SH-SY5Y (cell line): Measurements from ENCODE around the gene GPR32.

Experiments used
- GATA2 ChIP-seq: IDR thresholded peaks from 2 replicates; pipeline ENCODE4 v1.6.1; 2011; ENCODE audit warnings: mild to moderate bottlenecking, low read depth, low read length
- GATA3 ChIP-seq: IDR thresholded peaks from 2 replicates; pipeline ENCODE4 v1.6.1; 2011; ENCODE audit warnings: low read depth, mild to moderate bottlenecking, low read length, moderate library complexity

The GPR32 gene

GRCh38 chr19:50739132-50739913 is 30.9 kb upstream of the GPR32 start:
- TF ChIP-seq GATA2, result no peak
- TF ChIP-seq GATA3, result no peak

GRCh38 chr19:50739914-50740426 is 30.3 kb upstream of the GPR32 start:
- no peak for TF ChIP-seq GATA2

- TF ChIP-seq GATA3 (no peak), GATA2 (no peak)
Observed at GRCh38 chr19:50741179-50741933, 28.9 kb upstream of the GPR32 start.

GRCh38 chr19:50743537-50743936 is 26.7 kb upstream of the GPR32 start:
- TF ChIP-seq GATA2 (no peak), GATA3 (no peak)

- no peak for TF ChIP-seq GATA3
- TF ChIP-seq GATA2, result no peak
Observed at GRCh38 chr19:50745221-50745620, 25.0 kb upstream of the GPR32 start.

GRCh38 chr19:50749490-50749889 is 20.8 kb upstream of the GPR32 start:
- no peak for TF ChIP-seq GATA3
- no peak for TF ChIP-seq GATA2

- TF ChIP-seq GATA2, result no peak
- TF ChIP-seq GATA3, result no peak
Observed at GRCh38 chr19:50750010-50750409, 20.3 kb upstream of the GPR32 start.

- TF ChIP-seq GATA3, result no peak
- TF ChIP-seq GATA2, result no peak
Observed at GRCh38 chr19:50753879-50754278, 16.4 kb upstream of the GPR32 start.

GRCh38 chr19:50759886-50760285 is 10.4 kb upstream of the GPR32 start:
- TF ChIP-seq GATA3 (no peak), GATA2 (no peak)

GRCh38 chr19:50764409-50764808 is 5.9 kb upstream of the GPR32 start:
- TF ChIP-seq GATA3 (no peak), GATA2 (no peak)

GRCh38 chr19:50768277-50768676 is 2.0 kb upstream of the GPR32 start:
- TF ChIP-seq GATA3, result no peak
- no peak for TF ChIP-seq GATA2

- no peak for TF ChIP-seq GATA3
- TF ChIP-seq GATA2, result no peak
Observed at GRCh38 chr19:50770888-50771287, 624 bp downstream of the GPR32 start.

- TF ChIP-seq GATA3 (no peak), GATA2 (no peak)
Observed at GRCh38 chr19:50772476-50772875, 2.2 kb downstream of the GPR32 start.

- no peak for TF ChIP-seq GATA2
- no peak for TF ChIP-seq GATA3
Observed at GRCh38 chr19:50776131-50776530, 5.9 kb downstream of the GPR32 start.

GRCh38 chr19:50777261-50777660 is 7.0 kb downstream of the GPR32 start:
- TF ChIP-seq GATA2, result no peak
- no peak for TF ChIP-seq GATA3

- TF ChIP-seq GATA3, result no peak
- TF ChIP-seq GATA2, result no peak
Observed at GRCh38 chr19:50777830-50778303, 7.6 kb downstream of the GPR32 start.
